Neural cell (in vitro differentiated cells): Measurements from ENCODE around the gene CADM1.

ENCODE experiments used
- EP300 ChIP-seq: fragments of 450-650 bp; conservative IDR thresholded peaks from 2 replicates; pipeline ENCODE4 v1.6.1; 2014; ENCODE audit warnings: antibody characterized with exemption, mild to moderate bottlenecking, moderate library complexity; ENCODE audit not compliant: poor library complexity, severe bottlenecking
- EZH2 ChIP-seq: fragments of 200-600, 300-800 bp; shearing (Covaris generic), sonication (generic); IDR thresholded peaks from 2 replicates; pipeline ENCODE4 v1.6.1; 2014; ENCODE audit warnings: antibody characterized with exemption, low read length, borderline replicate concordance, mild to moderate bottlenecking; ENCODE audit not compliant: insufficient read depth, poor library complexity, severe bottlenecking
- MXI1 ChIP-seq: fragments of 450-650 bp; conservative IDR thresholded peaks from 2 replicates; pipeline ENCODE4 v1.6.1; 2014; ENCODE audit warnings: antibody characterized with exemption, mild to moderate bottlenecking; ENCODE audit not compliant: poor library complexity, severe bottlenecking
- POLR2AphosphoS5 ChIP-seq: IDR thresholded peaks from 2 replicates; pipeline ENCODE4 v1.6.1; 2012
- RAD21 ChIP-seq: fragments of 450-650 bp; conservative IDR thresholded peaks from 2 replicates; pipeline ENCODE4 v1.6.1; 2014; ENCODE audit warnings: antibody characterized with exemption, mild to moderate bottlenecking, moderate library complexity
- SMC3 ChIP-seq: fragments of 450-650 bp; conservative IDR thresholded peaks from 2 replicates; pipeline ENCODE4 v1.6.1; 2014; ENCODE audit warnings: antibody characterized with exemption, mild to moderate bottlenecking, moderate library complexity; ENCODE audit not compliant: poor library complexity
- TAF1 ChIP-seq: IDR thresholded peaks from 2 replicates; pipeline ENCODE4 v1.6.1; 2012; ENCODE audit warnings: low read depth
- TF ChIP-seq, protein P1 (sequence below): fragments of 450-650 bp; IDR thresholded peaks from 2 replicates; pipeline ENCODE4 v1.5.1; 2014; ENCODE audit warnings: antibody characterized with exemption, mild to moderate bottlenecking, moderate library complexity; ENCODE audit not compliant: poor library complexity, severe bottlenecking

GRCh38 chr11:115430345-115430744 is 73.9 kb downstream of the CADM1 start:
- TF ChIP-seq, protein P1, sequence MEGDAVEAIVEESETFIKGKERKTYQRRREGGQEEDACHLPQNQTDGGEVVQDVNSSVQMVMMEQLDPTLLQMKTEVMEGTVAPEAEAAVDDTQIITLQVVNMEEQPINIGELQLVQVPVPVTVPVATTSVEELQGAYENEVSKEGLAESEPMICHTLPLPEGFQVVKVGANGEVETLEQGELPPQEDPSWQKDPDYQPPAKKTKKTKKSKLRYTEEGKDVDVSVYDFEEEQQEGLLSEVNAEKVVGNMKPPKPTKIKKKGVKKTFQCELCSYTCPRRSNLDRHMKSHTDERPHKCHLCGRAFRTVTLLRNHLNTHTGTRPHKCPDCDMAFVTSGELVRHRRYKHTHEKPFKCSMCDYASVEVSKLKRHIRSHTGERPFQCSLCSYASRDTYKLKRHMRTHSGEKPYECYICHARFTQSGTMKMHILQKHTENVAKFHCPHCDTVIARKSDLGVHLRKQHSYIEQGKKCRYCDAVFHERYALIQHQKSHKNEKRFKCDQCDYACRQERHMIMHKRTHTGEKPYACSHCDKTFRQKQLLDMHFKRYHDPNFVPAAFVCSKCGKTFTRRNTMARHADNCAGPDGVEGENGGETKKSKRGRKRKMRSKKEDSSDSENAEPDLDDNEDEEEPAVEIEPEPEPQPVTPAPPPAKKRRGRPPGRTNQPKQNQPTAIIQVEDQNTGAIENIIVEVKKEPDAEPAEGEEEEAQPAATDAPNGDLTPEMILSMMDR = no peak
- TF ChIP-seq TAF1 (no peak), EP300 (no peak), EZH2 (no peak), SMC3 (no peak), POLR2AphosphoS5 (no peak), RAD21 (no peak), MXI1 (no peak)
